Lung (tissue), 12 donors: Measurements from ENCODE around the gene PIP5K1C. TPM values are rescaled to one million over a fixed set of nuclear protein-coding genes. Genes with fewer than 3 reads are reported as not detected.

Source experiments
- ATAC-seq: fragments of 200-7000 bp; cut with Tn5 transposase; one replicate; pipeline ENCODE4 v1.9.1; 2020; ENCODE audit warnings: moderate number of reproducible peaks; ENCODE audit not compliant: insufficient read depth, low FRiP score
- DNase-seq, 3 donors: peaks; one replicate each; pipeline ENCODE4 v3.0.0-alpha.2; 2013 to 2017
- H3K27ac ChIP-seq, 2 donors: one replicate each; pipeline ENCODE4 v1.5.1; 2013; ENCODE audit warnings: mild to moderate bottlenecking in 2 of 2, moderate library complexity in 2 of 2, control low read depth in 1 of 2, inconsistent platforms in 1 of 2, low read depth in 1 of 2, low read length in 1 of 2
- H3K27me3 ChIP-seq, 3 donors: one replicate each; pipeline ENCODE4 v1.5.1; 2013; ENCODE audit warnings: low read length in 2 of 3; ENCODE audit not compliant: control insufficient read depth in 3 of 3, insufficient read depth in 3 of 3
- H3K36me3 ChIP-seq, 4 donors: one replicate each; pipeline ENCODE4 v1.5.1; 2013; ENCODE audit warnings: low read length in 4 of 4, mild to moderate bottlenecking in 1 of 4, moderate library complexity in 1 of 4; ENCODE audit not compliant: control insufficient read depth in 4 of 4, insufficient read depth in 4 of 4
- H3K4me1 ChIP-seq, 5 donors: one replicate each; pipeline ENCODE4 v1.5.1; 2013; ENCODE audit warnings: low read length in 5 of 5, mild to moderate bottlenecking in 2 of 5, moderate library complexity in 1 of 5; ENCODE audit not compliant: control insufficient read depth in 5 of 5, insufficient read depth in 5 of 5
- H3K4me3 ChIP-seq: one replicate; pipeline ENCODE4 v1.5.1; 2013; ENCODE audit warnings: mild to moderate bottlenecking, control low read depth, moderate library complexity
- H3K9ac ChIP-seq, 2 donors: one replicate each; pipeline ENCODE4 v1.5.1; 2013; ENCODE audit warnings: low read length in 2 of 2, control low read depth in 1 of 2; ENCODE audit not compliant: insufficient read depth in 1 of 2
- H3K9me3 ChIP-seq, 4 donors: one replicate each; pipeline ENCODE4 v1.5.1; 2013; ENCODE audit warnings: low read length in 3 of 4, mild to moderate bottlenecking in 1 of 4, moderate library complexity in 1 of 4; ENCODE audit not compliant: control insufficient read depth in 4 of 4, insufficient read depth in 3 of 4
- CTCF ChIP-seq: IDR thresholded peaks from 2 replicates; pipeline ENCODE4 v1.5.1; 2012; ENCODE audit warnings: mild to moderate bottlenecking; ENCODE audit errors: control extremely low read depth, extremely low read depth
- WGBS, 2 donors: extraction: QIAGEN DNeasy Blood & Tissue Kit; methylation state at CpG; one replicate each; pipeline ENCODE4 v1.1.7; 2013; 5-methylcytosine and 5-hydroxymethylcytosine counted together
- polyA plus RNA-seq, 2 donors: library from polyadenylated mRNA; stranded (reverse); fragments of 200-250 nt; gene quantifications; one replicate each; pipeline ENCODE4 v1.2.1, GENCODE V29; 2013
- total RNA-seq, 2 donors: library from RNA; depleted of rRNA in 1 of 2; stranded (reverse); fragments of >200 nt in 1 of 2; gene quantifications; one replicate each; pipeline ENCODE4 v1.2.1, GENCODE V29; 2014 to 2021
- donor health status: control.
- donor health status: control.
- donor health status: Bipolar disorder and iron deficiency.
- donor health status: healthy.
- donor health status: DM: yes; HTN: yes; CAD: no.

PIP5K1C gene
- total and polyA plus RNA-seq, 4 donors: 16.3 to 39.4 (median 20.5) TPM

DNA sequence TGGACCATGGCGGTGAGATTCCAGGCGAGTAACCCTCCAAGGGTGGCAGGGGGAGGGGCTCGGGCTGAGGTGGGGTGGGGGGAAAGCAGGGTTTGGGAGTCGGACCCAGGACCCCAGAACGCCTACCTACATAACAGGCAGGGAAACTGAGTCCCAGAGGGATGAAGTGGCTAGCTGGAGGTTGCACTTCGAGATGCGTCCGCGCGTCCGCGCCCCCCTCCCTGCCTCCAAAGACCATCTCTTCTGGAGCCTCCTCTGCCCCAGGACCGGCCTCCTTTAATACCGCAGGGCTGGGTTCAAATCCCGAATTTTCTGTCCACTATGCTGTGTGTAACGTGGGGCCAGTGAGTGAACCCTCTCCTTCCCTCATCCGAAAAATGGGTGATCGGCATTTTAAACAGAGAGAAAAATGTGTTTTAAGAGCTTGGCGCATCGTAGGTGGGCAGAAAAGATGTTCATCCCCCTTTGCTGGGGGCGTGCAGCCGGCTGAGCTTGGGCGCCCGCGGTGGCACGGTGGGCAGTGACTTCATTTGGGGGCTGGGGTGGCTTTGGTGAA, 21.7 kb upstream of the PIP5K1C start:
- Histone ChIP-seq H3K4me1 (peaks cover 0 to 2% (median 0%) of the 10 kb centered on the region in 5 donors), H3K27ac (no peak overlapping the region), H3K9ac (no peak overlapping the region), H3K9me3 (peaks cover 0 to 2% (median 0%) of the 10 kb centered on the region in 4 donors), H3K36me3 (no peaks in the 10 kb centered on the region), H3K4me3 (no peak overlapping the region), H3K27me3 (peaks cover 0 to 24% (median 11%) of the 10 kb centered on the region in 3 donors)
- WGBS, 2 donors: 4 to 7% methylated on average over 24 to 26 of the region's 26 CpGs
- DNase-seq: no peak
- no peak for ATAC-seq
- no peak for TF ChIP-seq CTCF

DNA sequence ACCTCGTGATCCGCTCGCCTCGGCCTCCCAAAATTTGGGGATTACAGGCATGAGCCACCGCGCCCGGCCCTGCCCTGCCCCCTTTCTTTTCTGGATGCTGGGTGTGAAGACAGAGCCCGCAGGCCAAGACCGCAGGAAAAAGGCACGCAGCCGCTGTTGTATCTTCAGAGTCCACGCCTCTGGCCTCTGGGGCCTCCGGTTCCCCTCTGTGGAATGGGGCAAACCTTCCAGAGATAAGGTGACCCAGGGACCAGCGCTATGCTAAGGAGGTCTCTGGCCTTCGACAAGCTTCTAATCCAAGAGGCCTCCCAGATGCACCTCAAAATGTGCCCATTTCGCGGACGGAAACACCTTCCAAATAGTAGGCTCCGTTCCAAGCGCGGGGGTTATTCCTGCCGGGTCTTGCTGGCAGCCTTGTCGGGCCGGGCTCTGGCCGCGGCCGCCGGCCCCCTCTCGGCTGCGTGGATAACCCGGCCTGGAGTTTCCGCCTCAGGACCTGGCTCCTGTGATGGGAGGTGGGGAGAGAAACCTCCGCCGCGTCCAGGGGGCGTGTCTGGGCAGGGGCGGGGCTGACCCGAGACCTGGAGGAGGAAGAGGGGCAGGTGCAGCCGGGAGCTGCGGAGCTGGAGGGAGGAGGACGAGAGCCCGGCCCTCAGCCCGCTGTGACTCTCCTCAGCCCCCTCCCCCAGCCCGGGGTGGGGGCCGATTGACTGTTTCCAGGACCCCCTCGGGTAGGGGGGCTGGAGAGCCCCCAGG, 21.0 kb upstream of the PIP5K1C start:
- H3K27ac ChIP-seq: no peak overlapping the region
- DNase-seq (peak; percentile 75 to 88 (median 88)), ATAC-seq (peak; percentile 92)
- peaks cover 0 to 24% (median 11%) of the 10 kb centered on the region in 3 donors for H3K27me3 ChIP-seq
- H3K9me3 ChIP-seq: peaks cover 0 to 2% (median 0%) of the 10 kb centered on the region in 4 donors
- no peaks in the 10 kb centered on the region for H3K36me3 ChIP-seq
- H3K9ac ChIP-seq: no peak overlapping the region
- H3K4me3 ChIP-seq: no peak overlapping the region
- WGBS, 2 donors: 18 to 19% methylated on average over 45 to 46 of the region's 46 CpGs
- peak; percentile 12 for TF ChIP-seq CTCF
- H3K4me1 ChIP-seq: peaks cover 0 to 2% (median 0%) of the 10 kb centered on the region in 5 donors

GRCh38 chr19:3720349-3720917, 20.2 kb upstream of the PIP5K1C start:
- ATAC-seq: no peak
- H3K9me3 ChIP-seq: peaks cover 0 to 2% (median 0%) of the 10 kb centered on the region in 4 donors
- H3K4me3 ChIP-seq: no peak overlapping the region
- DNase-seq: no peak
- peaks cover 0 to 24% (median 11%) of the 10 kb centered on the region in 3 donors for H3K27me3 ChIP-seq
- no peak overlapping the region for H3K27ac ChIP-seq
- peaks cover 0 to 2% (median 0%) of the 10 kb centered on the region in 5 donors for H3K4me1 ChIP-seq
- no peaks in the 10 kb centered on the region for H3K36me3 ChIP-seq
- 25 to 30% methylated on average over 9 of the region's 9 CpGs for WGBS, 2 donors
- no peak overlapping the region for H3K9ac ChIP-seq
- no peak for TF ChIP-seq CTCF
